NCI-H1048 (cell line): ENCODE measurements around the gene ACHE.
"Not testable (repeated sequence)": the region's sequence is repeated elsewhere in the genome, so short reads cannot be mapped to it uniquely, and the experiment has no call there.

Experiments
- DNase-seq: peaks from one replicate; lab custom pipeline; 2025; lab: John Stamatoyannopoulos, UW

Gene ACHE

DNA sequence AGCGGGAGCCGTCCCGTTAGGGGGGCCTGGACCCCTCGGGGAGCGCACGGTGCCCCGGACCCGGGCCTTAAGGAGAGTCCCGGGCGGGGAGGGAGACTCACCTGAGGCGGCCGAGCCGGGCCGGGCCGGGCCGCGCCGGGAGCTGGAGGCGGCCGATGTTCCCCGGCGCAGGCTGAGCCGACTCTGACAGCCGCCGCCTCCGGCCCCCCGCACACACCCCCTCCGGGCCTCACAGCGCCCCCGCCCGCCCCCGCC lies at the start of gene ACHE:
TSS of gene ACHE (minus strand) at position 188 of the 255 bp plus-strand sequence. CDS start 1,656 bp downstream, outside the sequence.
- DNase-seq: no peak

DNA sequence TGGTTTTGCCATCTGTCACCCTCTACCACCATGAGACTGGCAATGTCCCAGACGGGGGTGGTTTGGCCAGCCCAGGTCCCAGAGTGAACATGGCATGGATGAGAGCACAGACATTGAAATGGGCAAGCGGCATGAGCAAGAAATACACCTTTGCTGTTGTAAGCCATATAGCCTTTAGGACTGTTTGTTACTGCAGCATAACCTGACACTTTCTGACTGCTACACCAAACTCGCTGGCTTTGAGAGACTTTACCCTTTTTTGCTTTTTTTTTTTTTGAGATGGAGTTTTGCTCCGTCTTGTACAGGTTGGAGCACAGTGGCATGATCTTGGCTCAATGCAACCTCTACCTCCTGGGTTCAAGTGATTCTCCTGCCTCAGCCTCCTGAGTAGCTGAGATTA lies 48.5 kb upstream of the ACHE start:
- no peak for DNase-seq

DNA sequence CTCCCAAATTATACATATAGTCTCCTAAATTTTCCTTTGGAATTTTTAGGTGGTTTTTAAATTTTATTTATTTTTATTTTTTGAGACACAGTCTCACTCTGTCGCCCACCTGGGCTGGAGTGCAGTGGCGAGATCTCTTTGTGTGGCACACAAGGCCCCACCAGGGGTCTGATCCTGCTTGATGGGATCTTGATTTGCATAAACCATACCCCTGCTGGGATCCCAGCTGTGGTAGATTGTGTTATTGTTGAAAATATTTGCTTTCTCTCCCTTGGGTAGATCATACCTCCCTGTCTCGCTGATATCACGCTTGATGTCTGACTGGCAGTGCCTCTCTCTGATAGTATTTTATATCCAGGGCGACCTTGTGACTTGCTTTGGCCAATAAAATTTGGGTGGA lies 48.0 kb upstream of the ACHE start:
- no peak for DNase-seq

DNA sequence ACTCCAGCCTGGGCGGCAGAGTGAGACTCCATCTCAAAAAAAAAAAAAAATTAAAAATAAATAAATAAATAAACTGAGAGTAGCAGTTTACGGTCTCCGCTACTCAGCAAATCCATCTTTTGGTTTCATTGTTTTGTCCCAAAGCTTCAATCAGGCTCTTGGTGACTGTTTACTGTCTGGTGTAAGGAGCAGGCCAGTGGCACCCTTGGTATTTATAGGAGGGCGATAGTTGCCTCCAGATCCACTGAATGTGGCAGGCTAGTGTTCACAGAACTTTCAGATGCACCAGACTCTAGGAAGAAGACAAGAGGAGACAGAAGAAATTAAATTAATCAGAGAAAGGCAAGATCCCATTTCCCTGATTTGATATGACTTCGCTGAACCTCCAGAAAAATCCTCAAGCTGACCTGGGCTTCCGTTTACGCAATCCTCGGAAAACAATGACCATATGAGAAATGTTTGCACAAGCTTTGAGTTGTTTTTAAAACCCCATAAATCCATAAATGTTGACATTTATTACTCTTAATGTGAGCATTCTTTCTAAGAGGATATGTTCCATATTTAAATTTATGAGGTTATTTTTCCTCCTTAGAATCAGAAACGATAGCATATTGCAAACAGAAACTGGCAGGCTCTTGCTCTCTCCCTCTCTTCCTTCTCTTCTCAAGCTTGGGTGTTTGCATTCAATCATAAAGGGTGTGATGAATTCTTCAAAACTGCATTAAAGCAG lies 46.5 kb upstream of the ACHE start:
- DNase-seq: no peak

DNA sequence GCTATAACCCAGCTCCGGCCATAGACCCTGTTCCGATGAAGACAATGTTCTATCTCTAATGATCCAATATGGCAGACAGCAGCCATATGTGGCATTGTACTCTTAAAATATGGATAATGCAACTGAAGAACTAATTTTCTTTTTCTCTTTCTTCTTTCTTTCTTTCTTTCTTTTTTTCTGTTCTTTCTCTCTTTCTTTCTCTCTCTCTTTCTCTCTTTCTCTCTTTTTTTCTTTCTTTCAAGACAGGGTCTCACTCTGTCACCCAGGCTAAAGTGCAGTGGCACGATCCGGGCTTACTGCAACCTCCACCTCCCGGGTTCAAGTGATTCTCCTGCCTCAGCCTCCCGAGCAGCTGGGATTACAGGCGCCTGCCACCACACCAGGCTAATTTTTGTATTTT lies 40.5 kb upstream of the ACHE start:
- not testable (repeated sequence) for DNase-seq

DNA sequence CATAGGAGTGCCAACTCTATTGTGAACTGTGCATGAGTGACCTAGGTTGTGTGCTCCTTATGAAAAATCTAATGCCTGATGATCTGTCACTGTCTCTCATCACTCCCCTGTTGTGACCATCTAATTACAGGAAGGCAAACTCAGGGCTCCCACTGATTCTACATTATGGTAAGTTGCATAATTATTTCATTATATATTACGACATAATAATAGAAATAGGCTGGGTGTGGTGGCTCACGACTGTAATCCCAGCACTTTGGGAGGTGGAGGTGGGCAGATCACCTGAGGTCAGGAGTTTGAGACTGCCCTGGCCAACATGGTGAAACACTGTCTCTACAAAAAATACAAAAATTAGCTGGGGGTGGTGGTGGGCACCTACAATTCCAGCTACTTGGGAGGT lies 39.7 kb upstream of the ACHE start:
- not testable (repeated sequence) for DNase-seq

DNA sequence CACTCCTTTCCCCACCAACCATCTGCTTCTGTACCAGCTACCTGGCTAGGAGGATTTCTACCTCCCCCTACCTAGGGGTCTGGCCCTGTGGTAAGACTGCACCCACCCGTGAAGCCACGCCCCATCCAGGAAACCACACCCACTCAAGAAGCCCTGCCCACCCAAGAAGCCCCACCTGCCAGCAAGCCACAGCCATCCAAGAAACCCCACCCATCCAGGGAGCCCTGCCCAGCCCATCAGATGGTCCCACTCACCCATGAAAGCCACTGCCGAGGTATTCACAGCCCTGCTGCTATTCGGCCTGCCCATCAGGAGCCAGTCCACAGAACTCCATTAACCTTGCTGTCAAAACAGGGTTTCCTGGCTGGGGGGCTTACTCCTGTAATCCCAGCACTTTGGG lies 38.0 kb upstream of the ACHE start:
- no peak for DNase-seq

DNA sequence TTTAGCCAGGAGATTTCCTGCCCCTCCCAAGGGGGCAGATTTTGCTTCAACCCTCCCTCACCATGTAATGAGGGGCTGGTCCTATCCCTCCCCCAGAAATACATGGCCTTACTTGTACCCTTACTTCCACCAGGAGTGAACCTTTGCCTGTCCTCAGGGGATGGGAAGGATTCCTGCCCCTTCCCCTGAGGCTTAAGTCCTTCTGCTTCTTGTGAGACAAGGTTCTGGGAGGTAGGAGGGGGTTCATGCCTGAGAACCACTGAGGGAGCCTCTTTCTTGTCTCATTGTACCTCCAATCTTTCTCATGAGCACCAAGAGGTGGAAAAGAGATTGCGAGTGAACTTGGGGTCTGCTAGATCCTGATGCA lies 34.1 kb upstream of the ACHE start:
- no peak for DNase-seq

DNA sequence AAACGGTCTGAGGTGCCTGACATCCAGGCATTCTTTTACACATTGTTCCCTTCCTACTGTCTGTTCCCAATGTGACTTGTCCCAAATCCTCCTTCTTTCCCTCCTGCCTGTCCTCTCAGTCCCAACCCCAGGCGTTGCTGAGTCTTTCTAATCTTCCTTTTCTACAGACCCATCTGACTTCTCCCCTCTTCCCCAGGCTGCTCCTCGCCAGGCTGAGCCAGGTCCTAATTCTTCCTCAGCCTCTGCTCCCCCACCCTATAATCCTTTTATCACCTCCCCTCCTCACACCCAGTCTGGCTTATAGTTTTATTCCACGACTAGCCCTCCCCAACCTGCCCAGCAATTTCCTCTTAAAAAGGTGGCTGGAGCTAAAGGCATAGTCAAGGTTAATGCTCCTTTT lies 27.9 kb upstream of the ACHE start:
- DNase-seq: not testable (repeated sequence)

DNA sequence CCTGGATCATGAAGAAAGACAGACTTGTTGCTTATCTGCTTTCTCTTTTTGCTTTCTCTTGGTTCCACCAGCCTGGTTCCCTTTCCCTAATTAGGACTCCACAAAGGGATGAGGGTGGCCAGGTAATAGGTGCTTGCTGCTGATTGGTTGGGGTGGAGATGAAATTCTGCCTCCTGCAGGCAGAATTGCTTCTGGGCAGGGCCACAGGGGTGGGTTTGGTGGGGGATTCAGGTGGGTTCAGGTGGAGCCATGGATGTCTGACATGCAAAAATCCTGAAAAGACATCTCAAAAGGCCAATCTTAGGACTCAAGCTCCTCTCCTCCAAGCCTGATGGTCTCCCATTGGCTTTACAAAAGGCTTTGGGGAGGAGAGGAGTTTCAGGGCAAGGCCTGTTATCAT lies 25.4 kb upstream of the ACHE start:
- DNase-seq: no peak

DNA sequence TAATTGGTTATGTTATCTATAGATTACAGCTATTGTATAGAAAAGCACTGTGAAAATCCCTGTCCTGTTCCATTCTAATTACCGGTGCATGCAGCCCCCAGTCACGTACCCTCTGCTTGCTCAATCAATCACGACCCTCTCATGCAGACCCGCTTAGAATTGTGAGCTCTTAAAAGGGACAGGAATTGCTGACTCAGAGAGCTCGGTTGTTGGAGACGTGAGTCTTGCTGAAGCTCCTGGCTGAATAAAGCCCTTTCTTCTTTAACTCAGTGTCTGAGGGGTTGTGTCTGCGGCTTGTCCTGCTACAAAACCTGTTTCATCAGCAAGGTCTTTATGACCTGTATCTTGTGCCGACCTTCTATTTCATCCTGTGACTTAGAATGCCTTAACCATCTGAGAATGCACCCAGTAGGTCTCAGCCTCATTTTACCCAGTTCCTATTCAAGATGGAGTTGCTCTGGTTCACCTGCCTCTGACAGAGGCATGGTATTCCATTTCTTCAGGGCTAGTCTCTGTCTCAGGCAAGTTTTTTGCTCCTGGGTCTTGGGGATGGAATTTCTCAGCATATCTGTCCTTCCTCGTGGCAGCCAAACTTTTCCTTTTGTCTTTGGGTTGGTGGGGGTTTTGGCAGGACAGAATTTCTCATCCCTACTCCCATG lies 24.2 kb upstream of the ACHE start:
- not testable (repeated sequence) for DNase-seq

DNA sequence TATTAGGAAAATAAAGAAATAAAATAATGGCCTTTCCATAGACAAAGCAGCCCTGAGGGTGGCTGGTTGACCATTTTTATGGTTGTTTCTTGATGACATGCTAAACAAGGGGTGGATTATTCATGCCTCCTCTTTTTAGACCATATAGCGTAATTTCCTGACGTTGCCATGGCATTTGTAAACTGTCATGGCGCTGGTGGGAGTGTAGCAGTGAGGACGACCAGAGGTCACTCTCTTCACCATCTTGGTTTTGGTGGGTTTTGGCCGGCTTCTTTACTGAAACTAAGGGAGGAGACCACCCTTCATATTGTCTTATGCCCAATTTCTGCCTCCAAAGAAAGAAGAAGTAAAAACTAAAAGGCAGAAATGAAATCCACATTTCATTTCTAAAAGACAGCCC lies 23.6 kb upstream of the ACHE start:
- DNase-seq: not testable (repeated sequence)

DNA sequence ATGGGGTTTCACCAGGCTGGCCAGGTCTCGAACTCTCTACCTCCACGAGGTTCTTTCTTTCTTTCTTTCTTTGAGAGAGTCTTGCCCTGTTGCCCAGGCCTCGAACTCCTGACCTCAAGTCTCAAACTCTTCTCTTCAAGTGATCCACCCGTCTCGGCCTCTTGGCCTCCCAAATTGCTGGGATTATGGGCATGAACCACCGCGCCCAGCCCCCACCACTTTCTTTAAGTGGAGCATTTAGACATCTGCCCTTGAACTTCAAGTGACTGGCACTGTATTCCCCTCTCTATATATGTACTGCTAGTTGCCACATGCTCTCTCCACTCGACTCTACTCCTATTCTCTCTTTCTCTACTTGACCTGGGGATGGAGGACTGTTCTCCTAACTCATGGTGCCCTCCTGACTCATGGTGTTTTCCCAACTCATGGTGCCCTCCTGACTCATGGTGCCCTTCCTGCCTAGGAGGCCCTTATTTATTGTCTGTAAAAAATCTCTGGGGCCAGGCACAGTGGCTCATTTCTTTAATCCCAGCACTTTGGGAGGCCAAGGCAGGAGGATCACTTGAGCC lies 19.3 kb upstream of the ACHE start:
- no peak for DNase-seq

DNA sequence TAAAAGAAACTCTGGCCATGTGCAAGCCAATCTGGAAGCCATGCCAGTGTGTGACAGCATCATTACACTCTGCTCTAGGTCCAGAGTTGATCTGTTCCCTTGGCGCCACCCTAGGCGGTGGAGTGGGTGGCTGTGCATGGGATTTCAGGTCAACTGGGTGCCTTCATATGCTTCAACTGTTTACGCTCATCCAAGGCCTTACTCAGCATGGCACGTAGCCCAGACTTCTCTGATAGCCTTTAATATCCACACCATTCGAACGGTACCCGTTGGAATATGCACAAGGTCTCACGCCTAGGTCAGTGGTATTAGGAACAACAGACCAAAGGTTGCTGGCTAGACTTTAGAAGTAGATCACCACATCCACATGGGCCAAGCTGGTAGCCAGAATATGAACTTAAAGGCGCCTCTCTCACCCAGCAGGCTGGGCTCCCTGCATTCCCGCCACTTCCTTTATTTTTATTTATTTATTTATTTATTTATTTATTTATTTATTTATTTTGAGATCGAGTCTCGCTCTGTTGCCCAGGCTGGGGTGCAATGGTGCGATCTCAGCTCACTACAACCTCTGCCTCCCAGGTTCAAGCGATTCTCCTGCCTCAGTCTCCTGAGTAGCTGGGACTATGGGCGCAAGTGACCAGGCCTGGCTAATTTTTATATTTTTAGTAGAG lies 18.7 kb upstream of the ACHE start:
- DNase-seq: no peak

DNA sequence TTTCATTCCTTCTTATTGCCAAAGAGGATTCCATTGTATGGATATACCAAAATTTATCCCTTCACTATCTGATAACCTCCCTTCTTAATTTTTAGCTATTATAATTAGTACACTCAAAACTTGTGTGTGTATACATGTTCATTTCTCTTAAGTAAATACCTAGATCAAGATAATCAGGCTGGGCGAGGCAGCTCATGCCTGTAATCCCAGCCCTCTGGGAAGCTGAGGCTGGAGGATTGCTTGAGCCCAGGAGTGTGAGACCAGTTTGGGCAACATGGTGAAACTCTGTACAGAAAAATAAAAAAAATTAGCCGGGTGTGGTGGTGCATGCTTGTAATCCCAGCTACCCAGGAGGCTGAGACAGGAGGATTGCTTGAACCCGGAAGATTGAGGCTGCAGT lies 15.8 kb upstream of the ACHE start:
- no peak for DNase-seq

DNA sequence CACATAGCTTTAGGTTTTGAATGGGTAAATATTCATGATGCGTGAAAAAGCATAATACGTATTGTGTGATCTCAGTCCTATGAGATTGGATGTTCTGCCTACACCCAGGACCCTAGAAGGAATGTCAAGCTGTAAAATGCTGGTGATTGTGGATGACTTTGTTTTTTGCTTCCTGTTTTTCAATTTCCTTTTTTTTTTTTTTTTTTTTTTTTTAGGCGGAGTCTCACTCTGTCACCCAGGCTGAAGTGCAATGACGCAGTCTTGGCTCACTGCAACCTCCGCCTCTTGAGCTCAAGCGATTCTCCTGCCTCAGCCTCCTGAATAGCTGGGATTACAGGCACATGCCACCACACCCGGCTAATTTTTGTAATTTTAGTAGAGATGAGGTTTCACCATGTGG lies 14.8 kb upstream of the ACHE start:
- DNase-seq: not testable (repeated sequence)

DNA sequence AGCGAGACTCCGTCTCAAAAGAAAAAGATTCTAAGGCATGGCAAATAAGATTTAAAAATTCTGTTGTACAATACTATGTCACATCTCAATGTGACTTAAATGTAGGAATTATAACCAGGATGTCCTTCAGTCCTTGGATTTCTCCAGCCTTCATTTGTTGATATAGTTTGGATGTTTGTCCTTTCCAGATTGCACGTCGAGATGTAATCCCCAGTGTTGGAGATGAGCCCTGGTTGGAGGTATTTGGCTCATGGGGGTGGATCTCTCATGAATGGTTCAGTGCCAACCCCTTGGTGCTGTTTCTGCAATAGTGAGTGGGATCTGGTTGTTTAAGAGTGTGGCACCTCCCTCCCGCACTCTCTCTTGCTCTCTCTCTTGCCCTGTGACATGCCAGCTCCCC lies 12.8 kb upstream of the ACHE start:
- DNase-seq: no peak

DNA sequence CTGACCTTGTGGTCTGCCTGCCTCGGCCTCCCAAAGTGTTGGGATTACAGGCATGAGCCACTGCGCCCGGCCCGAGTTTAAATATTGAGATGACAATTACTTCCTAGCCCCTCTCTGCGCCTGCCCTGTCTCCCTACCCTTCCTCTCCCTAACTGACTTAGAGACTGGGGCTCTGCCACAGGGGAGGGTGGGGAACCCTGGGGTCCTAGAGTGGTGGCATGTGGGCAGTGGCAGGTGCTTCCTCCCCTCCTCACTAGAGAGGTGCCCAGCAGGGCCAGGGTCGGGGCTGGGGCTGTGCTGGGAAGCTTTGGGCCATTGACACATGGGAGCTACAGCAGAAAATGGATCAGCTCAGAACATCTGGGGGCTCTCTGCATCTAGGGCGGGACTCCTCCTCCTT lies 7.0 kb upstream of the ACHE start:
- DNase-seq: no peak

DNA sequence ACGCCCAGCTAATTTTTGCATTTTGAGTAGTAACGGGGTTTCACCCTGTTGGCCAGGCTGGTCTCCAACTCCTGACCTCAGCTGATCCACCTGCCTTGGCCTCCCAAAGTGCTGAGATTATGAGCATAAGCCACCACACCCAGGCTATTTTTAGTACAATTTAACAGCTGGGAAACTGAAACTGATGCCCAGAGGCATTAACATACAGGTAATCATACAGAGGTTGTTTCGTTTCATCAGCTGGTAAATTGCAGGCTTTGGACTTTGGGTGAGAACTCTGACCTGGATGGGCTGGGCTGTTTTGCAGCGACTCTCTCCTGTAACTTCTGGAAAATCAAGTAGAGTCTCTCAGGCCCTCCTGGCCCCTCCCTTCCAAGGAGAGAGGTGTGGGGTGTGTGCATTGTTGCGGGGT lies 6.2 kb upstream of the ACHE start:
- DNase-seq: no peak

DNA sequence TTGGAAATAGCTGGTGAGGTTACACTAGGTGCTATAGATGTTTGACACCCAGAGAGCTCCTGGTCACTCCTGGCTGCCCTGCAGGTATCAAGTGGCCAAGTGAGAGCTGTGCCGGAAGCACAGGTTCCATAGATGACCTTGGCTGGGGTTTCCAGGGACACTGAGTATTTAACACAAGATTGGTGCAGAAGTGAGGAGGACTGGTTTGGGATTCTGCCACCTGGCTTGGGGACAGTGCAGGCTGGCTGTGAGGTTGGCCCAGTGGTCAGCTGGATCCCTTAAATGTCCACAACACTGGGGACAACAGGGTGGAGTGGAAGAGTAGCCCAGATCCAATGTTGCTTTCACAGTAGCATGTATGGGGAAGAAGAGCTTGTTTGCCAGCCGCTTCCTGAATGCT lies 5.3 kb upstream of the ACHE start:
- DNase-seq: no peak

DNA sequence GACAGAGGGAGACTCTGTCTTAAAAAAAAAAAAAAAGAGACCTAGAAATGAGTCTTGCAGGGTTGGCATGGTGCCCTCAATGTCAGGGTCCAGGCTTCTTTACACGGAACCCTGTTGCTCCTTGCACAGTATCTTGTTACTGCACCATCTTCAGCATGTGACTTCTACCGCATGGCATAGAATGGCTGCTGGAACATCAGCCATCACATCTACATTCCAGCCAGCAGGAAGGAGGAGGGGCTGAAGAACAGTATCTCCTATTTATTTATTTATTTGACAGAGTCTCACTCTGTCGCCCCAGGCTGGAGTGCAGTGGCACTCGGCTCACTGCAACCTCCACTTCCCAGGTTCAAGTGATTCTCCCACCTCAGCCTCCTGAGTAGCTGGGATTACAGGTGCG lies 3.7 kb upstream of the ACHE start:
- DNase-seq: no peak

DNA sequence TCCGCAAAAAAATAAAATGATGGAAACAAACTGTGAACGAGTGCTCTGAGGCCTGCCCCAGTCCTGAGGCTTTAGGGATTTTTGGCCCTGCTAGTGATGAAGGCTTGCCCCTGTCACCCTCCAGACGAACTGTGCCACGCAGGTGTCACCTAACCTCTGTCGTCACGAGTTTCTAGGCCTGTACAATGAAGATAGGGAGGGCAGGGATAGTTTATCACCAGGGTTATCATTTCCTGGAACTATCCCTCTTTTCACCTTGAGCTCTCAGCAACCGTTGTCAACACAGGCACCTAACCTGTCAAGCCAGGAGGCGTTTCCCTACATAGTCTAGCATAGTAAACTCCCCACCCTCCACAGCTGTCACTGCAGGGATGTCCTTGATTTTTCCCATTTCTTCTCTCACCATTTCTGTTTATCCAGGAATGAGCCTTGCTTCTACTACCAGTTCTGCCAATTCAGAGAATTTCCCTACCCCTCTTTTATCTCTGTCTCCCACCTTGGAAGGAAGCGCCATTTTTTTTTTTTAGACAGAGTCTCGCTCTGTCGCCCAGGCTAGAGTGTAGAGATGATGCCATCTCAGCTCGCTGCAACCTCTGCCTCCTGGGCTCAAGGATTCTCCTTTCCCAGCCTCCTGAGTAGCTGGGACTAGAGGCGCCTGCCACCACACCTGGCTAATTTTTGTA lies 2.2 kb upstream of the ACHE start:
- DNase-seq: no peak
